Measurements from ENCODE around the gene SLC2A4RG.

SLC2A4RG gene

GRCh38 chr20:63768591-63769515, 29.3 kb downstream of the SLC2A4RG start:
- no peak overlapping the region for H3K56ac ChIP-seq (ENCODE audit: low read length)
- H2BK120ac ChIP-seq (ENCODE audit: low read depth, low read length) = no peak overlapping the region
- H4K5ac ChIP-seq (ENCODE audit: low read length) = no peak overlapping the region
- H3K27ac ChIP-seq (ENCODE audit: low read depth, low read length) = no peak overlapping the region
- DNase-seq = no peak
- no CpG with 5 or more reads among the region's 26 CpGs for WGBS (ENCODE audit: extremely low coverage, insufficient coverage, low lambda C conversion rate)
- no peak overlapping the region for H3K4ac ChIP-seq (ENCODE audit: low read depth, low read length)
- no peak overlapping the region for H4K8ac ChIP-seq (ENCODE audit: low read depth, low read length)
- no peak overlapping the region for H2BK15ac ChIP-seq (replicated peaks; ENCODE audit: low read depth)
- no peak overlapping the region for H3K9ac ChIP-seq (ENCODE audit: low read length)
- H3K79me1 ChIP-seq (ENCODE audit: low read length) = peaks cover 1% of the 10 kb centered on the region
- no peaks in the 10 kb centered on the region for H3K79me2 ChIP-seq (ENCODE audit: control insufficient read depth, insufficient read depth, low read length)
- no peak overlapping the region for H3K18ac ChIP-seq (ENCODE audit: low read length)
- no peaks in the 10 kb centered on the region for H3K36me3 ChIP-seq (ENCODE audit: control insufficient read depth, insufficient read depth, low read length)
- no peak overlapping the region for H3K4me3 ChIP-seq (ENCODE audit: low read length)
- H3K23ac ChIP-seq (ENCODE audit: low read length) = no peak overlapping the region
- no peak overlapping the region for H2AK5ac ChIP-seq (ENCODE audit: low read length)
- H2BK5ac ChIP-seq (ENCODE audit: low read length) = no peak overlapping the region
- no peaks in the 10 kb centered on the region for H3K27me3 ChIP-seq (ENCODE audit: insufficient read depth, low read length, poor library complexity)
- no peak overlapping the region for H3K4me2 ChIP-seq (ENCODE audit: low read length)
- H3K4me1 ChIP-seq (ENCODE audit: control insufficient read depth, low read depth, low read length) = no peaks in the 10 kb centered on the region

DNA sequence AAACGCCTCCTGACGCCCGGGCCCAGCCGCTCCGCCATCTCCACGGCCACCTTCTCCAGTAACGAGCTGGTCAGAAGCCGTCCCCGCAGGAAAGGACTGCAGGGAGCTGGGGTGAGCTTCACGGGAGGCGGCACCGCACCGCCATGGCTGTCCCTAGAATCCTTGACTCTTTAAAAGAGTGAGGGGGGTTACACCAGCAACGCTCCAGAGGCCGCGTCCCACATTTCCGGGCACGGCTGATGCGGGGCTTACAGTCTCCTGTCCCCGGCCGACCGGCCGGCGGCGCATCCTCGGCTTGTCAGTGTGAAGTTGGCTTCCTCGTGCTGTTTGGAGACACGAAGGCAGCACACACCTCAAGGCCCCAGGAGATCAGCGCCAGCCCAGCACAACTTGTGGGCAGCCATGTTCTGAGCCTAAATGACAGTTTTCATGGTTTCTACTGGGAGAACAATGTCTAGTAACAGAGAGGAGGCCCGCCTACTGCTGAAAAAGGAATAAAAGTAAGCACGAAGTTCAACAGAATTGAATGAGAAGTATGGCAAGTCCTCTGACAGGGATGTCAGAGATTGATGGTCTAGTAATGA, 30.4 kb downstream of the SLC2A4RG start:
- no peaks in the 10 kb centered on the region for H3K36me3 ChIP-seq (ENCODE audit: control insufficient read depth, insufficient read depth, low read length)
- H3K23ac ChIP-seq (ENCODE audit: low read length) = no peak overlapping the region
- H3K4me3 ChIP-seq (ENCODE audit: low read length) = no peak overlapping the region
- no peak overlapping the region for H2BK120ac ChIP-seq (ENCODE audit: low read depth, low read length)
- H2BK15ac ChIP-seq (replicated peaks; ENCODE audit: low read depth) = no peak overlapping the region
- no peak overlapping the region for H3K27ac ChIP-seq (ENCODE audit: low read depth, low read length)
- no peak for DNase-seq
- no CpG with 5 or more reads among the region's 31 CpGs for WGBS (ENCODE audit: extremely low coverage, insufficient coverage, low lambda C conversion rate)
- H3K4me1 ChIP-seq (ENCODE audit: control insufficient read depth, low read depth, low read length) = no peaks in the 10 kb centered on the region
- H3K79me1 ChIP-seq (ENCODE audit: low read length) = peaks cover 3% of the 10 kb centered on the region
- H4K8ac ChIP-seq (ENCODE audit: low read depth, low read length) = no peak overlapping the region
- H3K18ac ChIP-seq (ENCODE audit: low read length) = no peak overlapping the region
- no peaks in the 10 kb centered on the region for H3K27me3 ChIP-seq (ENCODE audit: insufficient read depth, low read length, poor library complexity)
- no peak overlapping the region for H2AK5ac ChIP-seq (ENCODE audit: low read length)
- H3K56ac ChIP-seq (ENCODE audit: low read length) = no peak overlapping the region
- H3K9ac ChIP-seq (ENCODE audit: low read length) = no peak overlapping the region
- no peak overlapping the region for H3K4ac ChIP-seq (ENCODE audit: low read depth, low read length)
- no peak overlapping the region for H3K4me2 ChIP-seq (ENCODE audit: low read length)
- no peak overlapping the region for H4K5ac ChIP-seq (ENCODE audit: low read length)
- H3K79me2 ChIP-seq (ENCODE audit: control insufficient read depth, insufficient read depth, low read length) = no peaks in the 10 kb centered on the region
- no peak overlapping the region for H2BK5ac ChIP-seq (ENCODE audit: low read length)

DNA sequence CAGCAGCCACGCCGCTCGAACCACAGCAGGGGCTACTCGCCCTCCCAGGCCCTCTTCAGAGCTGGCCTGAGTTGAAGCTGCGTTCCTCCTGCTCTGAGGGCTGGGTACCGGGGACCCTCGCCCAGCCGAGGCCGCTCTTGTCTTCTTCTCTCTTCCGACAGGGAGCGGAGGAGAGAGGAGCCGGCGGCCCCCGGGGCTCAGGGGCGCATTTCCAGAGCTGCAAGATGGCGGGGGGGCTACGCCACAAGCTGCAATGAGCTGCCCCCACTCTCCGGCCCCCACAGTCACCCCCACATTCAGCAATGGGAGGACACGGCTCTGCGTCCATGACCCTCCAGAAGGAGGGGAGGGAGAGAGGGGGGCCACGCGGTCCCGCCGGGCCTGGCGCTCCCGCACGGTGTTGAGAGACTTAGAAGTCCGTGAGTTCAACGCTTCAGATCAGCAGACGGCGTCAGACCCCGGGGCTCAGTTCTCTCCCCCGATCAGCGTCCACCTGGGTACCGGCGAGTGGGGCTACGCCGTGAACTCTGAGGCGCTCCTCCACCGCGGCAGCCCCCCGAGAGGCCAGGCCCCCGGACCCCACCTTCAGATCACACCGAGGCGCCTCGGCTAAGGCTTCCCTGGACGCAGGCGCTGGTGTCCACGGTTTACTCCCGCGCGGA, 31.6 kb downstream of the SLC2A4RG start:
- no peak overlapping the region for H2BK120ac ChIP-seq (ENCODE audit: low read depth, low read length)
- H3K79me1 ChIP-seq (ENCODE audit: low read length) = peaks cover 5% of the 10 kb centered on the region
- no peak overlapping the region for H4K8ac ChIP-seq (ENCODE audit: low read depth, low read length)
- H3K56ac ChIP-seq (ENCODE audit: low read length) = no peak overlapping the region
- H3K36me3 ChIP-seq (ENCODE audit: control insufficient read depth, insufficient read depth, low read length) = no peaks in the 10 kb centered on the region
- no peak overlapping the region for H3K27ac ChIP-seq (ENCODE audit: low read depth, low read length)
- no peak for DNase-seq
- no peaks in the 10 kb centered on the region for H3K79me2 ChIP-seq (ENCODE audit: control insufficient read depth, insufficient read depth, low read length)
- H2AK5ac ChIP-seq (ENCODE audit: low read length) = no peak overlapping the region
- WGBS (ENCODE audit: extremely low coverage, insufficient coverage, low lambda C conversion rate) = no CpG with 5 or more reads among the region's 52 CpGs
- H2BK15ac ChIP-seq (replicated peaks; ENCODE audit: low read depth) = no peak overlapping the region
- H3K4ac ChIP-seq (ENCODE audit: low read depth, low read length) = no peak overlapping the region
- H3K27me3 ChIP-seq (ENCODE audit: insufficient read depth, low read length, poor library complexity) = no peaks in the 10 kb centered on the region
- H4K5ac ChIP-seq (ENCODE audit: low read length) = no peak overlapping the region
- H2BK5ac ChIP-seq (ENCODE audit: low read length) = no peak overlapping the region
- H3K23ac ChIP-seq (ENCODE audit: low read length) = no peak overlapping the region
- H3K4me2 ChIP-seq (ENCODE audit: low read length) = no peak overlapping the region
- H3K4me3 ChIP-seq (ENCODE audit: low read length) = no peak overlapping the region
- no peak overlapping the region for H3K9ac ChIP-seq (ENCODE audit: low read length)
- H3K4me1 ChIP-seq (ENCODE audit: control insufficient read depth, low read depth, low read length) = no peaks in the 10 kb centered on the region
- no peak overlapping the region for H3K18ac ChIP-seq (ENCODE audit: low read length)

GRCh38 chr20:63772781-63773518, 33.4 kb downstream of the SLC2A4RG start:
- no peak overlapping the region for H3K4me3 ChIP-seq (ENCODE audit: low read length)
- H3K36me3 ChIP-seq (ENCODE audit: control insufficient read depth, insufficient read depth, low read length) = no peaks in the 10 kb centered on the region
- H4K5ac ChIP-seq (ENCODE audit: low read length) = no peak overlapping the region
- WGBS (ENCODE audit: extremely low coverage, insufficient coverage, low lambda C conversion rate) = no CpG with 5 or more reads among the region's 20 CpGs
- H3K27me3 ChIP-seq (ENCODE audit: insufficient read depth, low read length, poor library complexity) = no peaks in the 10 kb centered on the region
- no peaks in the 10 kb centered on the region for H3K4me1 ChIP-seq (ENCODE audit: control insufficient read depth, low read depth, low read length)
- peak overlapping the region; percentile 25 for H3K56ac ChIP-seq (ENCODE audit: low read length)
- H3K18ac ChIP-seq (ENCODE audit: low read length) = no peak overlapping the region
- H3K23ac ChIP-seq (ENCODE audit: low read length) = no peak overlapping the region
- DNase-seq = no peak
- H3K79me2 ChIP-seq (ENCODE audit: control insufficient read depth, insufficient read depth, low read length) = peaks cover 6% of the 10 kb centered on the region
- no peak overlapping the region for H2AK5ac ChIP-seq (ENCODE audit: low read length)
- H3K4ac ChIP-seq (ENCODE audit: low read depth, low read length) = no peak overlapping the region
- no peak overlapping the region for H3K4me2 ChIP-seq (ENCODE audit: low read length)
- no peak overlapping the region for H4K8ac ChIP-seq (ENCODE audit: low read depth, low read length)
- no peak overlapping the region for H2BK5ac ChIP-seq (ENCODE audit: low read length)
- H2BK15ac ChIP-seq (replicated peaks; ENCODE audit: low read depth) = no peak overlapping the region
- H3K9ac ChIP-seq (ENCODE audit: low read length) = no peak overlapping the region
- no peak overlapping the region for H2BK120ac ChIP-seq (ENCODE audit: low read depth, low read length)
- peaks cover 10% of the 10 kb centered on the region for H3K79me1 ChIP-seq (ENCODE audit: low read length)
- H3K27ac ChIP-seq (ENCODE audit: low read depth, low read length) = no peak overlapping the region

GRCh38 chr20:63773571-63774241, 34.1 kb downstream of the SLC2A4RG start:
- Histone ChIP-seq H3K4ac (ENCODE audit: low read depth, low read length) (no peak overlapping the region), H2BK5ac (ENCODE audit: low read length) (no peak overlapping the region), H3K18ac (ENCODE audit: low read length) (no peak overlapping the region), H3K4me3 (ENCODE audit: low read length) (no peak overlapping the region), H3K79me2 (ENCODE audit: control insufficient read depth, insufficient read depth, low read length) (peaks cover 7% of the 10 kb centered on the region), H3K23ac (ENCODE audit: low read length) (no peak overlapping the region), H3K4me2 (ENCODE audit: low read length) (no peak overlapping the region), H2BK120ac (ENCODE audit: low read depth, low read length) (no peak overlapping the region), H2AK5ac (ENCODE audit: low read length) (no peak overlapping the region), H4K5ac (ENCODE audit: low read length) (no peak overlapping the region), H3K9ac (ENCODE audit: low read length) (no peak overlapping the region), H4K8ac (ENCODE audit: low read depth, low read length) (no peak overlapping the region), H3K27me3 (ENCODE audit: insufficient read depth, low read length, poor library complexity) (no peaks in the 10 kb centered on the region), H3K36me3 (ENCODE audit: control insufficient read depth, insufficient read depth, low read length) (no peaks in the 10 kb centered on the region), H3K27ac (ENCODE audit: low read depth, low read length) (no peak overlapping the region), H3K4me1 (ENCODE audit: control insufficient read depth, low read depth, low read length) (no peaks in the 10 kb centered on the region), H3K79me1 (ENCODE audit: low read length) (peaks cover 10% of the 10 kb centered on the region), H2BK15ac (replicated peaks; ENCODE audit: low read depth) (no peak overlapping the region), H3K56ac (ENCODE audit: low read length) (no peak overlapping the region)
- WGBS (ENCODE audit: extremely low coverage, insufficient coverage, low lambda C conversion rate) = no CpG with 5 or more reads among the region's 33 CpGs
- no peak for DNase-seq
